MM.1S (cell line): ENCODE results near the gene HIP1.

Experiments used
- DNase-seq: peaks from one replicate; pipeline ENCODE4 v3.0.0-alpha.2; 2015
- H2AFZ ChIP-seq: fragments of 300-600 bp; sonication (generic); 2 replicates; pipeline ENCODE4 v1.6.0; 2016; ENCODE audit warnings: antibody characterized with exemption, low read length
- H3F3A ChIP-seq: fragments of 300-600 bp; sonication (generic); 2 replicates; pipeline ENCODE4 v1.6.1; 2016; ENCODE audit warnings: mild to moderate bottlenecking, antibody characterized with exemption, low read length, moderate library complexity, mixed read lengths; ENCODE audit not compliant: insufficient read depth
- H3K27ac ChIP-seq: fragments of 300-600 bp; sonication (generic); 2 replicates; pipeline ENCODE4 v1.5.1; 2016; ENCODE audit warnings: mild to moderate bottlenecking, low read length
- H3K27me3 ChIP-seq: fragments of 300-600 bp; sonication (generic); replicated peaks from 2 replicates; pipeline ENCODE4 v1.6.0; 2016; ENCODE audit warnings: low read length; ENCODE audit not compliant: insufficient read depth
- H3K36me3 ChIP-seq: fragments of 300-600 bp; sonication (generic); replicated peaks from 2 replicates; pipeline ENCODE4 v1.6.1; 2016; ENCODE audit warnings: mild to moderate bottlenecking, low read length, mixed read lengths; ENCODE audit not compliant: insufficient read depth
- H3K4me1 ChIP-seq: fragments of 300-600 bp; sonication (generic); 2 replicates; pipeline ENCODE4 v1.6.1; 2016; ENCODE audit warnings: low read length, mixed read lengths
- H3K4me2 ChIP-seq: fragments of 300-600 bp; sonication (generic); 2 replicates; pipeline ENCODE4 v1.6.0; 2016; ENCODE audit warnings: low read depth, low read length
- H3K4me3 ChIP-seq: fragments of 300-600 bp; sonication (generic); 2 replicates; pipeline ENCODE4 v1.5.1; 2016; ENCODE audit warnings: low read length, mixed read lengths
- H3K79me2 ChIP-seq: fragments of 300-600 bp; sonication (generic); 2 replicates; pipeline ENCODE4 v1.6.1; 2016; ENCODE audit warnings: mixed run types, low read length, mixed read lengths
- H3K9ac ChIP-seq: fragments of 300-600 bp; sonication (generic); 2 replicates; pipeline ENCODE4 v1.6.1; 2016; ENCODE audit warnings: low read length, mixed read lengths
- H3K9me2 ChIP-seq: fragments of 300-600 bp; sonication (generic); replicated peaks from 2 replicates; pipeline ENCODE4 v1.6.1; 2016; ENCODE audit warnings: mild to moderate bottlenecking, low read length, mixed read lengths; ENCODE audit not compliant: insufficient read depth
- H3K9me3 ChIP-seq: fragments of 300-600 bp; sonication (generic); replicated peaks from 2 replicates; pipeline ENCODE4 v1.6.1; 2016; ENCODE audit warnings: mild to moderate bottlenecking, low read length, mixed read lengths; ENCODE audit not compliant: insufficient read depth
- H4K20me1 ChIP-seq: fragments of 300-600 bp; sonication (generic); 2 replicates; pipeline ENCODE4 v1.6.1; 2016; ENCODE audit warnings: mild to moderate bottlenecking, low read length, moderate library complexity, mixed read lengths; ENCODE audit not compliant: insufficient read depth
- EZH2 ChIP-seq: fragments of 300-600 bp; sonication (generic); optimal IDR thresholded peaks from 2 replicates; pipeline ENCODE3; 2017; ENCODE audit warnings: low read depth, mild to moderate bottlenecking, antibody characterized with exemption, low read length, mixed read lengths
- EZH2phosphoT487 ChIP-seq: fragments of 300-600 bp; sonication (generic); IDR thresholded peaks from 2 replicates; pipeline ENCODE4 v1.6.1; 2018; ENCODE audit warnings: antibody characterized with exemption, low read length
- TF ChIP-seq, protein P1 (sequence below): fragments of 300-600 bp; sonication (generic); IDR thresholded peaks from 2 replicates; pipeline ENCODE4 v1.5.1; 2016; ENCODE audit warnings: antibody characterized with exemption, low read length, mixed read lengths

HIP1 gene

DNA sequence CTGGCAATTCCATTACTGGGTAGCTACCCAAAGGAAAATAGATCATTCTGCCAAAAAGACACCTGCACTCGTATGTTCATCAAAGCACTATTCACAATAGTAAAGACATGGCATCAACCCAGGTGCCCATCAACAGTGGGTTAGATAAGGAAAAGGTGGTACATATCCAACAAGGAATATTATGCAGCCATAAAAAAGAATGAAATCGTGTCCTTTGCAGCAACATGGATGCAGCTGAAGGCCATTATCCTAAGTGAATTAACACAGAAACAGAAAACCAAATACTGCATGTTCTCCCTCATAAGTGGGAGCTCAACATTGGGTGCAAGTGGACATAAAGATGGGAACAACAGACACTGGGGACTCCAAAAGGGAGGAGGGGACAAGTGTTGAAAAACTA is 93.2 kb downstream of the HIP1 start:
- Histone ChIP-seq H3K27ac (no peak overlapping the region), H2AFZ (no peak overlapping the region), H3K27me3 (no peaks in the 10 kb centered on the region), H4K20me1 (no peaks in the 10 kb centered on the region), H3K9me2 (no peaks in the 10 kb centered on the region), H3F3A (no peaks in the 10 kb centered on the region), H3K79me2 (no peaks in the 10 kb centered on the region), H3K4me3 (no peak overlapping the region), H3K4me2 (no peak overlapping the region), H3K9me3 (no peaks in the 10 kb centered on the region), H3K9ac (no peak overlapping the region), H3K4me1 (no peaks in the 10 kb centered on the region), H3K36me3 (no peaks in the 10 kb centered on the region)
- no peak for TF ChIP-seq EZH2phosphoT487
- TF ChIP-seq, protein P1, sequence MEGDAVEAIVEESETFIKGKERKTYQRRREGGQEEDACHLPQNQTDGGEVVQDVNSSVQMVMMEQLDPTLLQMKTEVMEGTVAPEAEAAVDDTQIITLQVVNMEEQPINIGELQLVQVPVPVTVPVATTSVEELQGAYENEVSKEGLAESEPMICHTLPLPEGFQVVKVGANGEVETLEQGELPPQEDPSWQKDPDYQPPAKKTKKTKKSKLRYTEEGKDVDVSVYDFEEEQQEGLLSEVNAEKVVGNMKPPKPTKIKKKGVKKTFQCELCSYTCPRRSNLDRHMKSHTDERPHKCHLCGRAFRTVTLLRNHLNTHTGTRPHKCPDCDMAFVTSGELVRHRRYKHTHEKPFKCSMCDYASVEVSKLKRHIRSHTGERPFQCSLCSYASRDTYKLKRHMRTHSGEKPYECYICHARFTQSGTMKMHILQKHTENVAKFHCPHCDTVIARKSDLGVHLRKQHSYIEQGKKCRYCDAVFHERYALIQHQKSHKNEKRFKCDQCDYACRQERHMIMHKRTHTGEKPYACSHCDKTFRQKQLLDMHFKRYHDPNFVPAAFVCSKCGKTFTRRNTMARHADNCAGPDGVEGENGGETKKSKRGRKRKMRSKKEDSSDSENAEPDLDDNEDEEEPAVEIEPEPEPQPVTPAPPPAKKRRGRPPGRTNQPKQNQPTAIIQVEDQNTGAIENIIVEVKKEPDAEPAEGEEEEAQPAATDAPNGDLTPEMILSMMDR: no peak
- TF ChIP-seq EZH2: no peak
- no peak for DNase-seq

DNA sequence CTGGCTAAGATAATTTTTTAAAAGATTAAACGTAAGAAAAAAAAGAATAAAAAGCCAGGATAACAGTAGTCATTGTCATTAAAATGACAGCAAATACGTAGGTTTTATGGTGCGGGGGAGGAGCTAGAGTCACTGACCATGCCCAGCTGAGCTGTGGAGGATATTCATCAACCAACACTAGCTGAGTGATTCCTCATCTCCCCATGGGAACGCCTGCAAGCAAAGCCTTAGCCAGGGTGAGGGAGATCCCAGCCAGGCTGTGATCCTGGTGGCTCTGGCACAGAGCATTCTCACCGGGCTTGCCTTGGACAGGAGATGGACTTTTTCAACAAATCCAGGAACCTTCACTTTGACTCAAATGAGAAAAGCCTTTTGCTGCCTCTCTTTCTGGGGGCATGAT is 94.2 kb downstream of the HIP1 start:
- no peaks in the 10 kb centered on the region for H3K4me1 ChIP-seq

GRCh38 chr7:75642810-75643486 is 95.8 kb downstream of the HIP1 start:
- Histone ChIP-seq H3K4me2 (no peak overlapping the region), H3K79me2 (no peaks in the 10 kb centered on the region), H3K9me3 (no peaks in the 10 kb centered on the region), H3K9me2 (no peaks in the 10 kb centered on the region), H3F3A (no peaks in the 10 kb centered on the region), H2AFZ (peak overlapping the region; percentile 24; the same call in 1 of the 2 replicates), H3K4me1 (no peaks in the 10 kb centered on the region), H3K27ac (no peak overlapping the region), H3K9ac (no peak overlapping the region), H3K36me3 (no peaks in the 10 kb centered on the region), H4K20me1 (no peaks in the 10 kb centered on the region), H3K4me3 (no peak overlapping the region), H3K27me3 (no peaks in the 10 kb centered on the region)
- DNase-seq: peak; percentile 76
- TF ChIP-seq EZH2: no peak
- TF ChIP-seq, protein P1: peak; percentile 90

More for the DNA sequence above, 94.2 kb downstream of the HIP1 start:
- no peak for DNase-seq
- Histone ChIP-seq H3K27ac (no peak overlapping the region), H3K9ac (no peak overlapping the region), H3K4me3 (no peak overlapping the region), H2AFZ (no peak overlapping the region), H3K27me3 (no peaks in the 10 kb centered on the region), H3K4me2 (no peak overlapping the region), H4K20me1 (no peaks in the 10 kb centered on the region), H3K36me3 (no peaks in the 10 kb centered on the region), H3K9me2 (no peaks in the 10 kb centered on the region), H3K9me3 (no peaks in the 10 kb centered on the region), H3F3A (no peaks in the 10 kb centered on the region), H3K79me2 (no peaks in the 10 kb centered on the region)
- TF ChIP-seq EZH2 (no peak), EZH2phosphoT487 (no peak)
- TF ChIP-seq, protein P1: no peak
